NT2/D1 (cell line): ENCODE data around the gene TNFRSF1A.

Experiments used
- SUZ12 ChIP-seq: IDR thresholded peaks from 2 replicates; pipeline ENCODE4 v1.6.1; 2011; ENCODE audit not compliant: insufficient read length, insufficient read depth; ENCODE audit errors: extremely low read depth
- YY1 ChIP-seq: IDR thresholded peaks from 2 replicates; pipeline ENCODE4 v1.6.1; 2011; ENCODE audit not compliant: insufficient read length, insufficient read depth
- ZNF274 ChIP-seq: IDR thresholded peaks from 2 replicates; pipeline ENCODE4 v1.6.1; 2011; ENCODE audit warnings: mild to moderate bottlenecking, low read depth, low read length

DNA sequence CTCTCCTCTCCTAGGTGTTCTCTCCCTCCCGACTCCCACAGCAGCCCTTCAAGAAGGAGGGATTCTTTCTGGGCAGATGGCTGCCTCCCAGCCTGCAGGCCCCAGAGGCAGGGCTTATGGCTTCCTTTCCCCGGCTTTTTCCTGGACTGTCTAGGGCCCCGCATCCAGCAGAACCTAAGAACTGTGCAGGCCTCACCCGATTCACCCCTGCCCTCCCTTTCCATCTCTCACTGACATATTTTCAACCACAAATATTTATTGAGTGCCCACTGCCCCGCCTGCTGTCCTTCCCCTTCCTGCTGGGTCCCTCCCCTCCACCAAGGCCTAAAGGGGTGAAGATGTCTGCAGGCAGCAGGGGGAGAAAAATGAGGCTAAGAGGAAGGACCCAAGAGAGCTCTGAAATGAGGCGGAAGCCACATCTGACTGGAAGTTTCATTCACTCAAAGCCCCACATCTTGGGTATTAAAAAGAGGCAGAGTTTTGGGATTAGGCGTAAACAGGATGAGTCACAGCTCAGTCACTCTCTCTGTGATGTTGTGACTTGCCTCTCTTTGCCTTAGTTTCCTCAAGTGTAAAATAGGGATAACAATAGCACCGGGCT, 30.6 kb upstream of the TNFRSF1A start:
- TF ChIP-seq ZNF274 (no peak), SUZ12 (no peak), YY1 (no peak)
